ENCODE results near the gene AP2A2. TPM values are rescaled to one million over a fixed set of nuclear protein-coding genes. Genes with fewer than 3 reads are reported as not detected.
A peak's percentile ranks its signal among the peaks of the same experiment; 100 is the strongest.

AP2A2 gene
- total and polyA plus RNA-seq, 2 of the 4 experiments (the other 2 are of a cell fraction), result 19.9 to 49.0 TPM

GRCh38 chr11:954392-955153 is 28.9 kb downstream of the AP2A2 start:
- no peak for DNase-seq
- Histone ChIP-seq H4K8ac (ENCODE audit: low read depth in 2 of 2, low read length in 2 of 2) (no peak overlapping the region), H3K56ac (ENCODE audit: extremely low read depth, insufficient read depth, low read length) (no peak overlapping the region), H2BK5ac (ENCODE audit: low read depth, low read length, poor library complexity, severe bottlenecking) (peak overlapping the region; percentile 69), H3K4ac (ENCODE audit: low read depth, low read length) (no peak overlapping the region), H3K9ac (ENCODE audit: low read depth, low read length) (no peak overlapping the region), H3K36me3 (ENCODE audit: control insufficient read depth, insufficient read depth, low read length) (peaks cover 15% of the 10 kb centered on the region; the same call in 1 of the 2 replicates), H4K5ac (ENCODE audit: low read depth, low read length) (no peak overlapping the region), H2BK15ac (ENCODE audit: low read depth, low read length) (no peak overlapping the region), H3K4me2 (ENCODE audit: low read depth, low read length) (no peak overlapping the region), H2BK20ac (ENCODE audit: low read depth, low read length) (no peak overlapping the region), H2AK5ac (ENCODE audit: low read depth, low read length) (no peak overlapping the region), H3K27me3 (ENCODE audit: control insufficient read depth, insufficient read depth, low read length) (no peaks in the 10 kb centered on the region), H4K91ac (ENCODE audit: insufficient read depth, low read depth, low read length) (no peak overlapping the region), H2AFZ (replicated peaks; ENCODE audit: low read length, poor library complexity) (no peak overlapping the region), H3K4me1 (ENCODE audit: control insufficient read depth, insufficient read depth, low read length) (peaks cover 15% of the 10 kb centered on the region), H3K27ac (ENCODE audit: insufficient read depth, low read length) (no peak overlapping the region), H3K9me3 (ENCODE audit: control insufficient read depth, insufficient read depth, low read length) (no peaks in the 10 kb centered on the region), H3K9me1 (ENCODE audit: insufficient read depth, low read length) (peaks cover 20% of the 10 kb centered on the region; the same call in 1 of the 2 replicates), H3K23ac (ENCODE audit: low read depth, low read length) (peak overlapping the region; percentile 32; the same call in 1 of the 2 replicates), H4K20me1 (ENCODE audit: insufficient read depth, low read length) (peaks cover 70% of the 10 kb centered on the region), H2AK9ac (replicated peaks; ENCODE audit: low read depth, low read length, poor library complexity) (no peak overlapping the region), H3K14ac (replicated peaks; ENCODE audit: low read depth, low read length) (no peak overlapping the region), H3K79me1 (ENCODE audit: low read depth in 1 of 2, low read length in 2 of 2) (peaks cover 23 to 77% of the 10 kb centered on the region in 2 experiments), H2BK120ac (ENCODE audit: low read depth, low read length) (no peak overlapping the region), H3K4me3 (ENCODE audit: insufficient read depth, low read depth, low read length) (no peak overlapping the region), H3K18ac (ENCODE audit: low read depth, low read length) (no peak overlapping the region)
- BruUV-seq (replicated peaks), result no TSS peak
- ChIA-PET POLR2A (ENCODE audit: unreplicated experiment) (no interaction called here), CTCF (interaction anchor here (0.8 kb wide), 1 partner anchor 9 kb away, joined by 3 read pairs; no protein-coding TSS in a partner anchor)
- intact Hi-C loops (cut with micrococcal nuclease), result no loop called here
- 94 to 100% methylated on average over 3 of the region's 5 CpGs for WGBS, 2 experiments (ENCODE audit: extremely low coverage in 2 of 2, insufficient read length in 1 of 2)
- in situ Hi-C loops (cut with MboI; ENCODE audit: low sequenced_read_pairs), result no loop called here
- TF ChIP-seq ELK1 (IDR thresholded peaks at IDR 0.05; ENCODE audit: borderline replicate concordance, low read depth, low read length), result no peak
- no peak for ATAC-seq (ENCODE audit: low read depth)
- dilution Hi-C loops (cut with HindIII; ENCODE audit: low sequenced_read_pairs, unreplicated experiment), result no loop called here

Measured in IMR-90 (cell line).